Measurements from ENCODE around the gene POMT2.
"Not testable (repeated sequence)": the region's sequence is repeated elsewhere in the genome, so short reads cannot be mapped to it uniquely, and the experiment has no call there.

POMT2 gene

GRCh38 chr14:77340389-77340788, 19.7 kb upstream of the POMT2 start:
- no peak overlapping the region for H3K4me3 ChIP-seq (ENCODE audit: control insufficient read depth, low read depth, low read length)
- no peak for TF ChIP-seq CTCF (conservative IDR thresholded peaks at IDR 0.05; ENCODE audit: control insufficient read depth, insufficient read depth, low read depth, low read length)
- DNase-seq (ENCODE audit: low read depth): no peak

- TF ChIP-seq CTCF (conservative IDR thresholded peaks at IDR 0.05; ENCODE audit: control insufficient read depth, insufficient read depth, low read depth, low read length): peak; percentile 0
- peak; percentile 75 for DNase-seq (ENCODE audit: low read depth)
- H3K4me3 ChIP-seq (ENCODE audit: control insufficient read depth, low read depth, low read length): no peak overlapping the region
Observed at GRCh38 chr14:77339407-77339806, 18.7 kb upstream of the POMT2 start.

- no peak overlapping the region for H3K4me3 ChIP-seq (ENCODE audit: control insufficient read depth, low read depth, low read length)
- DNase-seq (ENCODE audit: low read depth): no peak
- no peak for TF ChIP-seq CTCF (conservative IDR thresholded peaks at IDR 0.05; ENCODE audit: control insufficient read depth, insufficient read depth, low read depth, low read length)
Observed at GRCh38 chr14:77338302-77338701, 17.6 kb upstream of the POMT2 start.

GRCh38 chr14:77337880-77338279, 17.2 kb upstream of the POMT2 start:
- TF ChIP-seq CTCF (conservative IDR thresholded peaks at IDR 0.05; ENCODE audit: control insufficient read depth, insufficient read depth, low read depth, low read length): no peak
- no peak for DNase-seq (ENCODE audit: low read depth)
- no peak overlapping the region for H3K4me3 ChIP-seq (ENCODE audit: control insufficient read depth, low read depth, low read length)

- not testable (repeated sequence) for DNase-seq (ENCODE audit: low read depth); H3K4me3 ChIP-seq (ENCODE audit: control insufficient read depth, low read depth, low read length)
Observed at GRCh38 chr14:77337255-77337654, 16.6 kb upstream of the POMT2 start.

- no peak for TF ChIP-seq CTCF (conservative IDR thresholded peaks at IDR 0.05; ENCODE audit: control insufficient read depth, insufficient read depth, low read depth, low read length)
- no peak overlapping the region for H3K4me3 ChIP-seq (ENCODE audit: control insufficient read depth, low read depth, low read length)
- no peak for DNase-seq (ENCODE audit: low read depth)
Observed at GRCh38 chr14:77335576-77335975, 14.9 kb upstream of the POMT2 start.

- no peak for DNase-seq (ENCODE audit: low read depth)
- H3K4me3 ChIP-seq (ENCODE audit: control insufficient read depth, low read depth, low read length): no peak overlapping the region
- TF ChIP-seq CTCF (conservative IDR thresholded peaks at IDR 0.05; ENCODE audit: control insufficient read depth, insufficient read depth, low read depth, low read length): no peak
Observed at GRCh38 chr14:77329872-77330271, 9.2 kb upstream of the POMT2 start.
